ENCODE data around the gene CCDC93.
"Not testable (repeated sequence)": the region's sequence is repeated elsewhere in the genome, so short reads cannot be mapped to it uniquely, and the experiment has no call there.

CCDC93 gene

GRCh38 chr2:118046634-118047210 lies 32.9 kb upstream of the CCDC93 start:
- no peak for DNase-seq (ENCODE audit: low read depth in 1 of 2, low spot score in 1 of 2)

- DNase-seq (ENCODE audit: low read depth in 1 of 2, low spot score in 1 of 2), result no peak
Measured at GRCh38 chr2:118045286-118045685, 31.4 kb upstream of the CCDC93 start.

GRCh38 chr2:118044854-118045253 lies 31.0 kb upstream of the CCDC93 start:
- no peak for DNase-seq (ENCODE audit: low read depth in 1 of 2, low spot score in 1 of 2)

- no peak for DNase-seq (ENCODE audit: low read depth in 1 of 2, low spot score in 1 of 2)
Measured at GRCh38 chr2:118044103-118044716, 30.3 kb upstream of the CCDC93 start.

- DNase-seq (ENCODE audit: low read depth in 1 of 2, low spot score in 1 of 2), result no peak
Measured at GRCh38 chr2:118040891-118041290, 27.0 kb upstream of the CCDC93 start.

GRCh38 chr2:118032169-118033013 lies 18.5 kb upstream of the CCDC93 start:
- DNase-seq (ENCODE audit: low read depth in 1 of 2, low spot score in 1 of 2), result peak in 1 of 2 donors; percentile 34

GRCh38 chr2:118031566-118031965 lies 17.7 kb upstream of the CCDC93 start:
- DNase-seq (ENCODE audit: low read depth in 1 of 2, low spot score in 1 of 2), result no peak

GRCh38 chr2:118029025-118029424 lies 15.2 kb upstream of the CCDC93 start:
- no peak for DNase-seq (ENCODE audit: low read depth in 1 of 2, low spot score in 1 of 2)

GRCh38 chr2:118021356-118021755 lies 7.5 kb upstream of the CCDC93 start:
- DNase-seq (ENCODE audit: low read depth in 1 of 2, low spot score in 1 of 2), result no peak

- no peak for DNase-seq (ENCODE audit: low read depth in 1 of 2, low spot score in 1 of 2)
Measured at GRCh38 chr2:118019821-118020220, 6.0 kb upstream of the CCDC93 start.

- no peak for DNase-seq (ENCODE audit: low read depth in 1 of 2, low spot score in 1 of 2)
Measured at GRCh38 chr2:118016911-118017310, 3.0 kb upstream of the CCDC93 start.

GRCh38 chr2:118015761-118016160 lies 1.9 kb upstream of the CCDC93 start:
- DNase-seq (ENCODE audit: low read depth in 1 of 2, low spot score in 1 of 2), result not testable (repeated sequence)

GRCh38 chr2:118014492-118014824 lies 588 bp upstream of the CCDC93 start:
- DNase-seq (ENCODE audit: low read depth in 1 of 2, low spot score in 1 of 2), result no peak

GRCh38 chr2:118013221-118013723 lies 598 bp downstream of the CCDC93 start:
- DNase-seq (ENCODE audit: low read depth in 1 of 2, low spot score in 1 of 2), result no peak

- no peak for DNase-seq (ENCODE audit: low read depth in 1 of 2, low spot score in 1 of 2)
Measured at GRCh38 chr2:118012778-118013177, 1.1 kb downstream of the CCDC93 start.

GRCh38 chr2:118010473-118010872 lies 3.4 kb downstream of the CCDC93 start:
- DNase-seq (ENCODE audit: low read depth in 1 of 2, low spot score in 1 of 2), result no peak

GRCh38 chr2:118006861-118007260 lies 7.0 kb downstream of the CCDC93 start:
- no peak for DNase-seq (ENCODE audit: low read depth in 1 of 2, low spot score in 1 of 2)

- no peak for DNase-seq (ENCODE audit: low read depth in 1 of 2, low spot score in 1 of 2)
Measured at GRCh38 chr2:118006326-118006725, 7.5 kb downstream of the CCDC93 start.

- DNase-seq (ENCODE audit: low read depth in 1 of 2, low spot score in 1 of 2), result peak in 1 of 2 donors; percentile 50
Measured at GRCh38 chr2:118003396-118003824, 10.5 kb downstream of the CCDC93 start.

- DNase-seq (ENCODE audit: low read depth in 1 of 2, low spot score in 1 of 2), result no peak
Measured at GRCh38 chr2:118000041-118000440, 13.8 kb downstream of the CCDC93 start.

- no peak for DNase-seq (ENCODE audit: low read depth in 1 of 2, low spot score in 1 of 2)
Measured at GRCh38 chr2:117997872-117998454, 15.9 kb downstream of the CCDC93 start.

- no peak for DNase-seq (ENCODE audit: low read depth in 1 of 2, low spot score in 1 of 2)
Measured at GRCh38 chr2:117996525-117996924, 17.3 kb downstream of the CCDC93 start.
